H9 (cell line): ENCODE results near the gene GRK3. TPM values are rescaled to one million over a fixed set of nuclear protein-coding genes. Genes with fewer than 3 reads are reported as not detected.

ENCODE experiments used
- DNase-seq: peaks from one replicate; pipeline ENCODE4 v3.0.0-alpha.2; 2017
- H2AFZ ChIP-seq: one replicate; pipeline ENCODE4 v1.6.1; 2013; ENCODE audit warnings: mild to moderate bottlenecking, low read length, control low read depth, moderate library complexity
- H2AK5ac ChIP-seq: 2 replicates; pipeline ENCODE4 v1.6.1; 2013; ENCODE audit warnings: low read length, control low read depth, mixed read lengths; ENCODE audit not compliant: insufficient read length
- H2BK120ac ChIP-seq: one replicate; pipeline ENCODE4 v1.6.1; 2013; ENCODE audit warnings: low read depth, mild to moderate bottlenecking, low read length, control low read depth, inconsistent platforms; ENCODE audit not compliant: poor library complexity, severe bottlenecking
- H2BK12ac ChIP-seq: 2 replicates; pipeline ENCODE4 v1.6.1; 2013; ENCODE audit warnings: low read length, control low read depth, mixed read lengths, low read depth; ENCODE audit not compliant: insufficient read length
- H2BK15ac ChIP-seq: 2 replicates; pipeline ENCODE4 v1.6.1; 2013; ENCODE audit warnings: low read depth, low read length, control low read depth
- H2BK20ac ChIP-seq: one replicate; pipeline ENCODE4 v1.6.1; 2013; ENCODE audit warnings: low read depth, mild to moderate bottlenecking, low read length, control low read depth, inconsistent platforms; ENCODE audit not compliant: poor library complexity, severe bottlenecking
- H2BK5ac ChIP-seq: 2 replicates; pipeline ENCODE4 v1.6.1; 2013; ENCODE audit warnings: low read length, control low read depth, mixed read lengths; ENCODE audit not compliant: insufficient read length
- H3K14ac ChIP-seq: 2 replicates; pipeline ENCODE4 v1.6.1; 2013; ENCODE audit warnings: low read length, control low read depth; ENCODE audit not compliant: insufficient read depth
- H3K18ac ChIP-seq: 2 replicates; pipeline ENCODE4 v1.6.1; 2013; ENCODE audit warnings: low read depth, mild to moderate bottlenecking, mixed read lengths, low read length, control low read depth; ENCODE audit not compliant: insufficient read length
- H3K23ac ChIP-seq: 2 replicates; pipeline ENCODE4 v1.6.1; 2013; ENCODE audit warnings: low read length, control low read depth, mixed read lengths, low read depth; ENCODE audit not compliant: insufficient read length
- H3K23me2 ChIP-seq: 2 replicates; pipeline ENCODE4 v1.6.1; 2013; ENCODE audit warnings: low read depth, mild to moderate bottlenecking, mixed read lengths, low read length, control low read depth; ENCODE audit not compliant: insufficient read length, poor library complexity, severe bottlenecking
- H3K27ac ChIP-seq: 2 replicates; pipeline ENCODE4 v1.5.1; 2013; ENCODE audit warnings: low read length, control low read depth, mixed read lengths, low read depth; ENCODE audit not compliant: insufficient read length
- H3K27me3 ChIP-seq: 2 replicates; pipeline ENCODE4 v1.6.1; 2013; ENCODE audit warnings: low read length, control low read depth, inconsistent platforms; ENCODE audit not compliant: insufficient read depth
- H3K4ac ChIP-seq: 2 replicates; pipeline ENCODE4 v1.6.1; 2013; ENCODE audit warnings: low read depth, mild to moderate bottlenecking, control low read depth, inconsistent platforms, low read length, moderate library complexity
- H3K4me1 ChIP-seq: 2 replicates; pipeline ENCODE4 v1.6.1; 2013; ENCODE audit warnings: low read length, control low read depth, inconsistent platforms; ENCODE audit not compliant: insufficient read depth
- H3K4me2 ChIP-seq: 2 replicates; pipeline ENCODE4 v1.6.1; 2013; ENCODE audit warnings: low read length, control low read depth, mixed read lengths; ENCODE audit not compliant: insufficient read length, insufficient read depth
- H3K56ac ChIP-seq: 2 replicates; pipeline ENCODE4 v1.6.1; 2013; ENCODE audit warnings: low read depth, mild to moderate bottlenecking, mixed read lengths, low read length, control low read depth; ENCODE audit not compliant: insufficient read length
- H3K79me1 ChIP-seq: 2 replicates; pipeline ENCODE4 v1.6.1; 2013; ENCODE audit warnings: low read depth, mild to moderate bottlenecking, moderate library complexity, low read length, control low read depth, inconsistent platforms; ENCODE audit not compliant: insufficient read depth, poor library complexity, severe bottlenecking
- H3K79me2 ChIP-seq: 2 replicates; pipeline ENCODE4 v1.6.1; 2013; ENCODE audit warnings: low read length, control low read depth, inconsistent platforms; ENCODE audit not compliant: insufficient read depth
- H3K9ac ChIP-seq: 2 replicates; pipeline ENCODE4 v1.6.1; 2013; ENCODE audit warnings: low read length, control low read depth, mixed read lengths; ENCODE audit not compliant: insufficient read length; ENCODE audit errors: extremely low read depth
- H3K9me3 ChIP-seq: one replicate; pipeline ENCODE4 v1.6.1; 2013; ENCODE audit warnings: low read depth, low read length, inconsistent platforms; ENCODE audit not compliant: control insufficient read depth
- H3T11ph ChIP-seq: one replicate; pipeline ENCODE4 v1.6.1; 2013; ENCODE audit warnings: mild to moderate bottlenecking, low read length, control low read depth, inconsistent platforms
- H4K20me1 ChIP-seq: one replicate; pipeline ENCODE4 v1.6.1; 2013; ENCODE audit not compliant: control insufficient read depth, insufficient read length, insufficient read depth
- H4K5ac ChIP-seq: 2 replicates; pipeline ENCODE4 v1.6.1; 2013; ENCODE audit warnings: low read depth, mild to moderate bottlenecking, mixed read lengths, low read length, control low read depth; ENCODE audit not compliant: insufficient read length
- H4K8ac ChIP-seq: replicated peaks from 2 replicates; pipeline ENCODE4 v1.6.1; 2013; ENCODE audit warnings: low read length, control low read depth, mixed read lengths, low read depth; ENCODE audit not compliant: insufficient read length
- H4K91ac ChIP-seq: 2 replicates; pipeline ENCODE4 v1.6.1; 2013; ENCODE audit warnings: low read depth, mild to moderate bottlenecking, moderate library complexity, mixed read lengths, low read length, control low read depth; ENCODE audit not compliant: insufficient read length
- H3K27ac Mint-ChIP-seq, 3 experiments: 2 replicates in 2 of 3; 3 replicates in 1 of 3; pipeline ENCODE4 v1.8.0; 2020 to 2021; ENCODE audit warnings: mixed read lengths in 3 of 3, mild to moderate bottlenecking in 1 of 3, moderate library complexity in 1 of 3
- H3K27me3 Mint-ChIP-seq: 2 replicates; pipeline ENCODE4 v1.8.0; 2021; ENCODE audit warnings: low read depth, mild to moderate bottlenecking, moderate library complexity, mixed read lengths
- H3K36me3 Mint-ChIP-seq, 3 experiments: 2 replicates in 2 of 3; 3 replicates in 1 of 3; pipeline ENCODE4 v1.8.0; 2020 to 2021; ENCODE audit warnings: low read depth in 3 of 3, mixed read lengths in 3 of 3; ENCODE audit not compliant: insufficient read depth in 1 of 3
- H3K4me1 Mint-ChIP-seq, 2 experiments: 2 replicates each; pipeline ENCODE4 v1.8.0; 2020; ENCODE audit warnings: mixed read lengths in 2 of 2
- H3K4me3 Mint-ChIP-seq, 2 experiments: 2 replicates in 1 of 2; 3 replicates in 1 of 2; pipeline ENCODE4 v1.8.0; 2020 to 2021; ENCODE audit warnings: mild to moderate bottlenecking in 2 of 2, mixed read lengths in 2 of 2, moderate library complexity in 1 of 2
- H3K9me3 Mint-ChIP-seq, 2 experiments: 2 replicates in 1 of 2; 3 replicates in 1 of 2; pipeline ENCODE4 v1.8.0; 2020; ENCODE audit warnings: mild to moderate bottlenecking in 2 of 2, mixed read lengths in 2 of 2, moderate library complexity in 1 of 2
- CTCF ChIP-seq: fragments of 200-600 bp; sonication (generic); conservative IDR thresholded peaks from 3 replicates; pipeline ENCODE4 v1.8.0; 2021; ENCODE audit warnings: antibody characterized with exemption, mild to moderate bottlenecking
- WGBS: extraction: QIAGEN DNeasy Blood & Tissue Kit; methylation state at CpG from one replicate; pipeline ENCODE4 v1.1.7; 2013; ENCODE audit warnings: missing lambda C conversion rate, low lambda C conversion rate, mixed read lengths; ENCODE audit not compliant: insufficient read length; ENCODE audit errors: extremely low coverage; 5-methylcytosine and 5-hydroxymethylcytosine counted together
- total RNA-seq: library from RNA; stranded (reverse); gene quantifications from 2 replicates; pipeline ENCODE4 v1.2.1, GENCODE V29; 2021

Gene GRK3
- total RNA-seq, 1 experiment from 2014 or later: 23.9 TPM

- no peak for DNase-seq
- Histone ChIP-seq H3K4me2 (no peak overlapping the region), H2BK12ac (no peak overlapping the region), H3K9me3 (no peaks in the 10 kb centered on the region), H3K9ac (no peak overlapping the region), H2AK5ac (no peak overlapping the region), H2BK20ac (no peak overlapping the region), H3K14ac (no peak overlapping the region), H3K79me1 (no peaks in the 10 kb centered on the region), H3K4me1 (peaks cover 2% of the 10 kb centered on the region; the same call in 1 of the 2 replicates), H2AFZ (no peak overlapping the region), H4K20me1 (no peaks in the 10 kb centered on the region), H3K18ac (no peak overlapping the region), H4K91ac (no peak overlapping the region), H3K79me2 (no peaks in the 10 kb centered on the region), H3K56ac (no peak overlapping the region), H3K27ac (no peak overlapping the region), H3K23ac (no peak overlapping the region), H3K27me3 (no peaks in the 10 kb centered on the region), H2BK15ac (no peak overlapping the region), H2BK5ac (no peak overlapping the region), H3K4ac (no peak overlapping the region), H4K5ac (no peak overlapping the region), H2BK120ac (no peak overlapping the region), H4K8ac (no peak overlapping the region), H3K23me2 (no peaks in the 10 kb centered on the region), H3T11ph (no peak overlapping the region)
- Mint-ChIP-seq H3K36me3 (peaks cover 2 to 25% (median 16%) of the 10 kb centered on the region in 3 experiments; a peak in 6 of 7 replicates), H3K4me1 (peaks cover 4 to 6% of the 10 kb centered on the region in 2 experiments; a peak in 3 of 4 replicates), H3K27ac (peak overlapping the region; percentile 8 to 68 (median 9); a peak in 5 of 7 replicates), H3K9me3 (no peaks in the 10 kb centered on the region), H3K4me3 (no peak overlapping the region), H3K27me3 (no peaks in the 10 kb centered on the region)
- no peak for TF ChIP-seq CTCF
- WGBS: no CpG with 5 or more reads among the region's 16 CpGs
These were observed 129.9 kb downstream of the GRK3 start for GRCh38 chr22:25694196-25694907.
